Stimulated activated CD4-positive, alpha-beta T cell treated with anti-CD3 and anti-CD28 coated beads, Interleukin-12 subunit alpha, Interleukin-12 subunit beta, amount 100 ng/mL, for 48 hours (primary cell): Measurements from ENCODE around the gene PRR35.

Source experiments
- DNase-seq, 3 donors: peaks; one replicate each; pipeline ENCODE4 v3.0.0-alpha.2; 2020; ENCODE audit warnings: low read depth in 2 of 3, low spot score in 1 of 3

PRR35 gene

GRCh38 chr16:527015-527903, 32.9 kb upstream of the PRR35 start, which contains the start of gene CAPN15:
TSS of gene CAPN15 (plus strand) at chr16:527712. CDS start at chr16:546839, 19,127 bp downstream.
- peak; percentile 75 to 84 (median 76) for DNase-seq

GRCh38 chr16:528111-529011, 31.8 kb upstream of the PRR35 start:
- peak; percentile 18 to 28 (median 21) for DNase-seq

GRCh38 chr16:529012-529575, 31.1 kb upstream of the PRR35 start:
- DNase-seq, result no peak

GRCh38 chr16:530111-530817, 29.9 kb upstream of the PRR35 start:
- no peak for DNase-seq

DNA sequence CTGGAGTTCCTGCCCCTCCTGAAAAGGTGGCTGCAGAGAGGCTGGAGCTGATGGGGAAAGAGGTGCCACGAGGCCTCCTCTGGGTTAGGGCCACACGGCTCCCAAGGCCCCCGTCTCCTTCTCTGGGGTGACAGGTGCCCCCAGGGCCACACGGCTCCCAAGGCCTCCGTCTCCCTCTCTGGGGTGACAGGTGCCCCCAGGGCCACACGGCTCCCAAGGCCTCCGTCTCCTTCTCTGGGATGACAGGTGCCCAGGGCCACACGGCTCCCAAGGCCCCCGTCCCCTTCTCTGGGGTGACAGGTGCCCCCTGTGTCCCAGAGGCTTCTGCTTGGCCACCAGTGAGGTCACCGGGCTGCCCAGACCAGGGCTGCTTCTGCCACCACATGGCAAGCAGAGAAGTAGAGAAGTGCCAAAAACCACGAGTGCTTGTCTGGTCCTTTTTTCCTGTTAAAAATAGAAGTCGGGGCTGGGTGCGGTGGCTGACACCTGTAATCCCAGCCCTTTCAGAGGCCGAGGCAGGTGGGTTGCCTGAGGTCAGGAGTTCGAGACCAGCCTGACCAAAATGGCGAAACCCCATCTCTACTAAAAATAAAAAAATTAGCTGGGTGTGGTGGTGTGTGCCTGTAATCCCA, 28.6 kb upstream of the PRR35 start:
- no peak for DNase-seq

DNA sequence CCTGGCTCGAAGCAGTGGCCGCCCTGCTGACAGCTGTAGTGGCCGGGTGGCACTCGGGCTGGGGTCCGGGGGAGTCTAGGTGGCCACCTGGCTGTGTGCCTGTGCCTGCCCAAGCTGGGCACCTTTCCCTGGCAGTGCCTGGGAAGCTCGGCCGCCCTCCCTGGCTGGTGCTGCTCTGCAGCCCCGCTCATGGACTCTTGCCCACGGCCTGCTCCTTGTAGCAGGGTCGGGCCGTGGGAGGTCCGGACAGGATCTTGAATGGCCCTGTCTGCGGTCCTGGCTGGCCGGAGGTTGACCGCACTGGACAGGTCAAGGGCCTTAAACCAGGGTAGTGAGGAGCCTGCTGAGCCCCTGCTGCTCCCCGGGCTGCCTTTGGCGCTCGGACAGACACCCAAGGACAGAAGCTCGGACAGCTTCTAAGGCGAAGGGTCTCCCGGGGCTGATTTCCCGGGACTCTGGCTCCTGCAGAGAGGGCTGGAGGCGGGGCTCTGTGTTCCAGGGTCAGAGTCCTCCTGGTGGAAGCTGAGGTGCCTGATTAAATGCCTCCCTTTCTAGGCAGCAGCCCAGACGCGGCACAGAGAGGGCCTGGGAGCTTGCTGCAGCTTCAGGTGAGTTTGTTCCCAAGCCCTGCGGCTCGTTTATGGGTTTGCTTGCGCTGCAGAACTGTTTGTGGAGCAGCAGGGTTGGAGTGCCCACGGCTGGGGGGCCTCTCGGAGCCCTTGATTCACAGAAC, 26.6 kb upstream of the PRR35 start:
- no peak for DNase-seq

DNA sequence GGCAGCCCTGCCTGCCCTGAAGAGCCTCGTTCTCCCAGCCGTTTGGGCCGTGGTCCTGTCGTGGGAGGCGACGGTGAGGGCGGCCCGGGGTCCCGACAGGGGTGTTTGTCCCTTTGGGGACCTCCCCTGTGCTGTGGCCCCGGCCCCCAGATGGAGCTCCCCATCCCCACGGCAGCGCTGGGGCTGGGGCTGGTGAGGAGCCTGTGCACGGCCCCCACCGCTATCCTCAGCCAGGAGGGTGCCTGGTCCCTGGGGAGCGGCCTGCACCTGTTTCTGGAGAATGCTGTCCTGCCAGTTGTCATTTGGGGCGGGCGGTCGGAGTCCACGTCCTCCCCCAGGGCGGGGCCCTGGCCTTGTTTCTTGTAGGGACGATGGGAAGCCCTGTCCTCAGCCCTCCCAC, 26.1 kb upstream of the PRR35 start:
- no peak for DNase-seq

GRCh38 chr16:534856-535445, 25.2 kb upstream of the PRR35 start:
- DNase-seq, result no peak

- no peak for DNase-seq
These were observed 24.5 kb upstream of the PRR35 start for GRCh38 chr16:535446-536405.

- no peak for DNase-seq
These were observed 23.4 kb upstream of the PRR35 start for GRCh38 chr16:536746-537145.

- DNase-seq, result no peak
These were observed 22.5 kb upstream of the PRR35 start for GRCh38 chr16:537415-538335.

- DNase-seq, result no peak
These were observed 20.2 kb upstream of the PRR35 start for GRCh38 chr16:539901-540530.

GRCh38 chr16:540645-541340, 19.4 kb upstream of the PRR35 start:
- DNase-seq, result no peak

DNA sequence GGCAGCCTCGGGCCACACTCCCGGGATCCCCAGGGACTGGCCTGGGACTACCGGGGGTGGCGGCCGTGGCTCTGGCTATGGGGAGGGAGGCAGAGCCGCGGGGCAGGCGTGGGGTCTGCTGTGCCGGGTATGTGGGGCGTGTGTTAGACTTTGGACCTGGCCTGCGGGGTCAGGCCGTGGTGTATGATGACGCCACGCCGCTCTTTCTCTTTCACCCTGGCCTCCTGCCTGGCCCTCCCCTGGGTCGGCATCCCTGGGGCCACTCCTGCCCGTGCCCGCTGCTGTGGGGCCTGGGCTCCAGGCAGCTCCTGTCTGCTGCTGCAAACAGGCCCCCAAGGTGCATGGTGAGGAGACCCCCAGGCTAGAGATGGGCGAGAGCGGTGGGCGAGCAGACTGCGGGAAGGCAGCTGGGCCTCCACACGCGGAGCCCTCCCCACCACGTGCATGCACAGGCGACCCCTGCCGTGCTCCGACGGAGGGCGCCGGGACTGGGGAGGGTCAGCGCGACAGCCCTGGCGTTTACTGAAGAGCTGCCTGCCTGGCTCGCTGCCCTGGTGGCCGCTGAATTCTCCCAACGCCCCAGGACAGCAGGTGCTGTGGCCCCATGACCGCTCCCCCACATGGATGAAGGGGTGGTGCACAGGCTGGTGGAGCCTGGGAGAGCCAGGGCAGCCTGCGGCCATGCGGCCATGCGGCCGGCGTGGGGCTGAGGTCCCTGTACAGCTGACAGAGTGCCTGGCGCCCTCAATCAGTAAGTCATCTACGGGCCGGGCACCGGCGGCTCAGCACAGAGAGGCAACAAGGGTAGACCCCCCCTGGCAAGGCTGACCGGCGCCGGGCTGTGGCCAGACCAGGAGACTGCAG, 16.7 kb upstream of the PRR35 start:
- DNase-seq, result no peak

DNA sequence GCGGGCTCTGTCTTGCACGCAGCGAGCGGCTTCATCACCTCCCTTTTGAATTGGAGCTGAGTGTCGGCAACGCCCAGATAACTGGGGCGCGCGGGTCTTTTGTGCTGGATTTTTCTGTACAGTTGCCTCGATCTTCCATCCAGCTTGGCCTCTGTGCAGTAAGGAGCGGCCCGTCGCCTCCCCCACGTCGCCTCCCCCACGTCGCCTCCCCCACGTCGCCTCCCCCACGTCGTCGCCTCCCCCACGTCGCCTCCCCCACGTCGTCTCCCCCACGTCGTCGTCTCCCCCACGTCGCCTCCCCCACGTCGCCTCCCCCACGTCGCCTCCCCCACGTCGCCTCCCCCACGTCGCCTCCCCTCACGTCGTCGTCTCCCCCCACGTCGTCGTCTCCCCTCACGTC, 15.7 kb upstream of the PRR35 start:
- no peak for DNase-seq
